GM21576 (cell line): ENCODE results near the gene VDR.

Source experiments
- ATAC-seq: cut with Tn5 transposase; IDR thresholded peaks from one replicate; pipeline ENCODE4 v1.9.1; 2021; ENCODE audit warnings: mild to moderate bottlenecking, moderate library complexity; ENCODE audit not compliant: unreplicated experiment

Gene VDR

DNA sequence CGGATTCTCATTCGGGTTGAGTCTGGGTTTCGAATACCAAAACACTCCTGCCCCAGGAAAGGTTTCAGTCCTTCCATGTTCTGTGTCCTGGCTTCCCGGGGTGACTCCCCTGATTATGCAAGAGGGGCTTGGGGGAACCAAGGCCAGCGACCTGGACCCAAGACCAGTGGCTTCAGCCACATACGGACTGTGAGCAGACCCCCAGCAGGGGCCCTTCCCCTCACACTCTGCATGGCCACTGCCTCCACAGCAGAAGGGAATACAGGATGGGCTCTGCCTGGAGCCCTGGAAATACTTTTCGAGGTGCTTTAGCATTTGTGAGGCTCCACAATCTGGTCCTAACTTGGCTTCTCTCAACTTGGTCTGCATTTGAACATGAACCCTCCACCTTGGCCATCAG, 104.2 kb downstream of the VDR start:
- no peak for ATAC-seq

DNA sequence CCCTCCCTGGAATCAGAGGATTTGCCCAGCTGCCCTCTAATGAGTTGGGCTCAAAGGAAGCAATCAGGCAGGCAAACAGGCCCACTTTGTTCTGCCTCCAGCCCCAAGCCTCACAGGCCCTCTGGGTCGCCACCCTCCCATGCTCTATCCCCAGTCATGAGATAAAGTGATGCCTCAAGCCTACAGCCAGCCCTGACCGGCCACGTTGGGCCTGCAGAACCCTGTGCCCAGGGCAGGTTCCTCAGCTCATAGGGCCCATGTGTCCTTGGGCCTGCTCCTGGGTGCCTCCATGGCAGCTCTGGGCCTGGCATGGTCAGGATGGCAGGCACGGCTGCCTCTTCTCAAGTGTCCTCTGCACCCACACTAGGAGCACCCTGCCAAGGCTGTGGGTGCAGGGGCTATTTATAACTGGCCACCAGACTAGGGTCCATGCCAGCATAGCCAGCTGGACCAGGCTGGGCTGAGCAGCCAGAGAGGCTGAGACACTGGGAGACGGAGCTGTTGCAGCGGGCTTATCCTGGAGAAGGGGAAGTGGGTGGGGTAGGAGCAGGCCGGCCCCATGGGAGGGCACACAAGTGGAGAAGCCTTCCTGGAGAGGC, 105.3 kb downstream of the VDR start:
- ATAC-seq, result no peak

DNA sequence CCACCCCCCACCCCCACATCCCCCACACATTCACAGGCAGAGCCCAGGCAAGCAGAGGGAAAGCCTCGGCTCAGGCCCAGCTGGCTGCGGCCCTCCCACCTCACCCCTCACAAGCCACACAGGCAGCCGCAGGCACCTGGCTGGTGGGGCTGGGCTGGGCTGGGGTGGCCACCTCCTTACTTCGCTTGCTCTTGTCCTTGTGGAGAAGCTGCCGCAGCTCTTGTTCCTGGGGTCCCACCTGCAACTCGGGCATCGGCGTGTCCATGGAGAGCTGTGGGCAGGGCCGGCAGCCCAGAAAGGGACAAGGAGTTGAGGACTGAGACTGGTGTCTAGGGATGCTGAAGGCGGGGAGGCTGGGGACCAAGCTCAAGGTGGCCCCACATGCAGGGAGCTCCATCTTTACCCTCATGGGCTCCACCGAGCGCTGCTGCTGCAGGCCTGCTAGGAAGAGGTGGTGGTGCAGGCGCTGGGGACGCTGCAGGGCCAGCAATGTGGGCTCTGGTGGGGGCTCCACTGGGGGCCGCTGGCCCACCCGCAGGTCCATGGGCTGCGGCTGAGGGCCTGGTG, 106.3 kb downstream of the VDR start:
- no peak for ATAC-seq

DNA sequence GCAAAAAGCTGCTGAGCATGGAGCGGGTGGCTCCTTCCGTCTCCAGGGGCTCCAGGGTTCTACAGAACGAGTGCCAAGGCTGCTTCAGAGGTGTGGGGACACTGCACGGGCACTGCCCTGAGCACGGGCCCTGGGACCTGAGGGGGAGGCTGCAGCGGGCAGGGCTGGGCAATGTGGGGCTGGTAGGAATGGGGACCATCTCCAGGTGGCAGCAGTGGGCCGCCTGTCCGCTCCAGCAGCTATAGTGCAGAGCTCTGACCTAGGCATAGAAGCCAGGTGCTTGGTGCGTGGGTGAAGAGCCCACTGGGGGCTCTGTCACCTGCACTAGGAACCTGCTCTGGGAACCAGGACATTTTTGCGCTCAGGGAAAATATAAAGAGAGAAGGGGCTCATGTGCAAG, 107.4 kb downstream of the VDR start:
- ATAC-seq, result no peak

DNA sequence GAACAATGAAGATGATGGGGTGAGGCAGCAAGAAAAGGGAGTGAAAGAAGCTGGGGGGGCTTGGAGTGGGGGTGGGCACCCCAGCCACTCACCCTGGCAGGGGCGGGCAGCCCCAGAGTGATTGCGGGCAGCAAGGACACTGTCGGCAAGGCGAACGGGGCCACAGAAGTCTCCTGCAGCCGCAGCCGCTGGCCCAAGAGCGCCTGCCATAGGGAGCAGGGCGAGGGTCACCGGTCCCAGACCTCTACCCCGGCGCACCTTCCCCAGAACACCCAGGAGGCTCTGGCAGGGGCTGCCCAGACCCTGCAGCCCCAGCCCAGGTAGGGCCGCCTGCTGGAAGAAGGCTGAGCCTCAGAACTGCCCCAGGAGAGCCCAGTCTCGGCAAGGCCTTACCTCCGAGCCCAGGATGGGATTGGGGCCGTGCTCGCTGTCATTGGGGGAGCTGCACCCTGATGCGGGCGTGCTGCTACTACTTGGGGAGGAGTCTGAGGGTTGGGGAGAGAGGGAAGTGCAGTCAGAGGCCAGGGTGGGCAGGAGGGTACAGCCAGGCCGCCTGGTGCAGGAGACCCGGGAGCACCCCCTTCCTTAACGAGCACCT, 108.9 kb downstream of the VDR start:
- ATAC-seq, result no peak

DNA sequence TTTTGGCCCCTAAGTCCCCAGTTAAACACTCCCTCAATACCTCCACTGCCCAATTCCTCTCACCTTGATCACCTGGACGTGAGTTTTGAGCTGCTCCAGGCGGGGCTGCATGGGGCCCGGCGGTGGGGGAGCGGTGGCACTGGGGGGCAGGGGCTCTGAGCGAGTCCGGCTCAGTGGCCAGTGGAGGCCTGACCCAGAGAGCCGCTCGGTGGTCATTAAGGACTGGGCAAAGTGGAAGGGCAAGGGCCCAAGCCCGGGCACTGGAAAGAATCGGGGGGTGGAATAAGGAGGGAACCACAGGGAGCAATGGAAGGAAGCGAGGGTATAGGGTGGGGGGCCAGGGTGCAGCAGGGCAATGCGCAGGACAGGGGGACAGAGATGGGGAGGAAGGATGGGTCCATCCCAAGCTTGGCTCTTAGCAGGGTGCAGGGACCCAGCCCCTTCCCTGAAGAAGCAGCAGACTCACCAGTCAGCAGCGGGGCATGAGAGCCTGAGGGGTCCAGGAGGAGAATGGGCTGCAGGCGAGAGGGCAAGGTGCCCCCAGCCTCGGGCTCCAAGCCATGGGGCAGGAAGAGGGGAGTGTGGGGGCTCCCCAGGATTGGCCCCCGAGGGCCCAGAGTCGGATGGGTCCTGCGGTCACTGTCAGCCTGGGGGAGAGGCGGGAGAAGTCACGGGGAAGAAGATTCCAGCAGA, 109.5 kb downstream of the VDR start:
- ATAC-seq, result no peak

DNA sequence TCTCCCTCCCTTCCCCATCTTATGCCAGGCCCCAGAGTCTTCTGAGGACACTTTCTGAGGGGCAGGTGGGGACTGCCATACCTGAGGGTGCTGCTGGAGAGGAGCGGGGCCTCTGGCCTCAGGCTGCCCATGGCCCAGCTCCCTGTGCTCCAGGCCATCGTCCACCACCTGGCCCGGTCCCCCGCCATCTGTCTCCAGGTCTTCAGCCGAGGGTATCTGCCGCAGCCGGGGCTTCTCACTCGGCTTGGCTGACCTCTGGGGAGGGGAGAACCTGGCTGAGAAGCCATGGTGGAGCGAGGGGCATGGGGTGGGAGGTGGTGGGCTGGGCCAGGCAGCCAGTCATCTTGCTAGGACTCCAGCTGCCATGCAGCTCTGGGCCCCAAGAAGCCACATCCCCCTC, 110.1 kb downstream of the VDR start:
- ATAC-seq, result no peak

DNA sequence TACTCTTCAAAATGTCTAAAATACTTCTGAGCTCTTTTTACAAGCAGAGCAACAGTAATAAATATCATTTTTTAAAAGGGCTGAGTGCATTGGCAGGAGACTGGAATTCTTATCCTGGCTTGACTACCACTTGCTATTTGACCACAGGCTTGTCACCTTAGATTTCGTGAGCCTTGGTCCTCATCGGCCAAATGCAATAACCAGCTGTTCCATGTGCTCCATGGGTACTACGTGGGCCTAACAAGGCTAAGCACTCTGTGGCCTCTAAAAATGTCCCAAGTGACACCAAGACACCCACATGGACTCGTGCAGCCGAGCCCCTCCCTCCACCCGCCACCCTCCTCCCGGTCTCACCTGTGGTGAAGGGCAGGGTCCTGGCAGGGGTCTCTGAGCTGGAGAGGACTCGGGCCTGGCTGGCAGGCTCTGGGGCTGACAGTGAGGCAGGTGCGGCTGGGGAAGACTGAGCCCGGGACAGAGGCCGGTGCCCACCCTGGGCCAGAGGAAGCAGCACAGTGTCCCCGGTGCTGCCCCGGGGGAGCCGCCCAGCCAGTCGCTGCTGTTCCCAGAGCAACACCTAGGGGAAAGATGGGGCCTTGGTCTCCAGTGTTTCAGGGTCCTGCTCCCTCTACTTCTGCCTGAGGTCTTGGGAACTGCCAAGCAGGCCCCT, 111.6 kb downstream of the VDR start:
- ATAC-seq, result no peak

DNA sequence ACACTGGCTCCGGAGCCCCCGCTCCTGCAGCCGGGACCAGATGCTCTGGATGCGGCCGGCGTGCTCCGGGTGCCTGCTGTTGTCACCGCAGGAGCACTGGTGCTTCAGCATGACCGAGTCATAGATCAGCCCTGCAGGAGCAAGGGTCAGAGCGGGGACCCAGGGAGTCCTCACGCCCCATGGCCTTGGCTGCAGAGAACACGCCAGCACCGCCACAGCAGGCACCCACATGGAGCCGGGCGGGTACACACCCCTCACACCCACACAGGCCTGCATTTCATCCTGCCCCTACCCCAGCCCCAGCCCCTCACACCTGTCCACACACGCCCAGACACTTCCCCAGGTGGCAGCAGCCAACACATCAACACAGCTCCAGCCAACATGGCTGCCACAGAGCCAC, 112.9 kb downstream of the VDR start:
- ATAC-seq, result no peak
